ENCODE data around the gene SLC66A3.

DNA sequence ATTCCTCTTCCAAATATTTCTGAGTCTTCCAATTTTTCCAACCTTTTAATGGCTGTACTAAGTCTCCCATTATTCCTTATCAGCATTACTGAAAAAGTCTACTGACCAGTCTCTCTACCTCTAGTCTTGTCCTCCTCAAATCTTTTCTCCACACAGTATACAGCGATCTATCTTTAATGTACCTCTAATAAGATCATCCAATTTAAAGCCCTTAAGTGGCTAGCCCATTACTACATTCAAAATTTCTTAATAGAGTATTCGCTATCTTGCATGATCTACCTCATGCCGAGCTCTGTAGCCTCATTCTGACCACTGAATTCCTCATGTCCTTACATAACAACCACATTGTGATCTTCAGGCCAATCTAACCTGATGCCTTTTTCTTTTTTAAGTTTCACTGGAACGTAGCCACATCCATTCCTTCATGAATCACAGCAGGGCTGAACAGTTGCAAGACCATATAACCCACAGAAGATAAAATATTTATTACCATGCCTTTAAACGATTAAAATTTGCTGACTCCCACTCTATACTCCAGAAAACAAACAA is 57.9 kb downstream of the SLC66A3 start:
- TF ChIP-seq, protein P1, sequence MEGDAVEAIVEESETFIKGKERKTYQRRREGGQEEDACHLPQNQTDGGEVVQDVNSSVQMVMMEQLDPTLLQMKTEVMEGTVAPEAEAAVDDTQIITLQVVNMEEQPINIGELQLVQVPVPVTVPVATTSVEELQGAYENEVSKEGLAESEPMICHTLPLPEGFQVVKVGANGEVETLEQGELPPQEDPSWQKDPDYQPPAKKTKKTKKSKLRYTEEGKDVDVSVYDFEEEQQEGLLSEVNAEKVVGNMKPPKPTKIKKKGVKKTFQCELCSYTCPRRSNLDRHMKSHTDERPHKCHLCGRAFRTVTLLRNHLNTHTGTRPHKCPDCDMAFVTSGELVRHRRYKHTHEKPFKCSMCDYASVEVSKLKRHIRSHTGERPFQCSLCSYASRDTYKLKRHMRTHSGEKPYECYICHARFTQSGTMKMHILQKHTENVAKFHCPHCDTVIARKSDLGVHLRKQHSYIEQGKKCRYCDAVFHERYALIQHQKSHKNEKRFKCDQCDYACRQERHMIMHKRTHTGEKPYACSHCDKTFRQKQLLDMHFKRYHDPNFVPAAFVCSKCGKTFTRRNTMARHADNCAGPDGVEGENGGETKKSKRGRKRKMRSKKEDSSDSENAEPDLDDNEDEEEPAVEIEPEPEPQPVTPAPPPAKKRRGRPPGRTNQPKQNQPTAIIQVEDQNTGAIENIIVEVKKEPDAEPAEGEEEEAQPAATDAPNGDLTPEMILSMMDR (IDR thresholded peaks at IDR 0.05; ENCODE audit: borderline replicate concordance, extremely low read depth, low read length, poor library complexity, severe bottlenecking), result no peak
- TF ChIP-seq EZH2 (IDR thresholded peaks at IDR 0.05; ENCODE audit: borderline replicate concordance, low read depth, low read length, severe bottlenecking), result no peak
